HG02763 (cell line): Measurements from ENCODE around the gene TIMM17A.

Source experiments
- ATAC-seq: cut with Tn5 transposase; IDR thresholded peaks from one replicate; pipeline ENCODE4 v1.9.1; 2021; ENCODE audit warnings: mild to moderate bottlenecking, moderate library complexity; ENCODE audit not compliant: unreplicated experiment

TIMM17A gene

DNA sequence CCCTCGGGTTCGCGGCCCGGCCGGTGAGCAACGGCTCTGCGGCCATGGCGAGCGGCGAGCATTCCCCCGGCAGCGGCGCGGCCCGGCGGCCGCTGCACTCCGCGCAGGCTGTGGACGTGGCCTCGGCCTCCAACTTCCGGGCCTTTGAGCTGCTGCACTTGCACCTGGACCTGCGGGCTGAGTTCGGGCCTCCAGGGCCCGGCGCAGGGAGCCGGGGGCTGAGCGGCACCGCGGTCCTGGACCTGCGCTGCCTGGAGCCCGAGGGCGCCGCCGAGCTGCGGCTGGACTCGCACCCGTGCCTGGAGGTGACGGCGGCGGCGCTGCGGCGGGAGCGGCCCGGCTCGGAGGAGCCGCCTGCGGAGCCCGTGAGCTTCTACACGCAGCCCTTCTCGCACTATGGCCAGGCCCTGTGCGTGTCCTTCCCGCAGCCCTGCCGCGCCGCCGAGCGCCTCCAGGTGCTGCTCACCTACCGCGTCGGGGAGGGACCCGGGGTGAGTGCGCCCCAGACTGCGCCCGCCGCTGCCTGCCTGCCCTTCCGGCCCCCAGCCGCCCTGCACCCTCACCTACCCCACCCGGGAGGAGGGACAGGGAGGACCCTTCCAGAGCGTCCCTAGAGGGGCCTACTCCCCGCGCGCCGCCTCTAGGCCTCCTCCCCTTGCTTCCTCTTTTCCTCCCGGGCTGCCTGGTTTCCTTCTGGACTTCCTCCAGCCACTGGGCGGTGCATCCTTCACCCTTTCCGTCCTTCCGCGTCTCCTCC is 27.5 kb downstream of the TIMM17A start, which contains the start of gene RNPEP:
TSS of gene RNPEP (plus strand) at position 26 of the 757 bp plus-strand sequence. CDS start at position 45, 19 bp downstream.
- ATAC-seq: peak; percentile 84

DNA sequence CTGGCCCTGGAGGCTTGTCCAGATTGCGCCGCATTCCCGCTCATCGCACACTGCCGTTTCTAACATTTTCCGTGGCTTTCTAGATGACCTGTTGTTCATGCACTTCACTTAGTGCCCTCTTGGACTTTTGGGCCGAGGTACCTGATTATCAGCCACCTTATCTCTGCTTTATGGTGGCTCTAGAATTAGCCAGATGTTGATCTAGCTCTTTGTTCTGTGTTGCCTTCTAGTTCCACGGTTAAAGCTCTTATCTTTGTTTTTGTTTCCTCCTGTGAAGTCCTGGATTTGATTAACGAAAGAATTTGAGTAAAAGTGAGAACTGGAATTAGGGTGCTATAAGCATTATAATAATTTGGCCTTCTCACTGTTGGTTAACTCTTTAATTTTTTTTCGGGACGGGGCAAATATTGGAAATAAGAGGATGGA is 28.1 kb downstream of the TIMM17A start:
- peak; percentile 3 for ATAC-seq

DNA sequence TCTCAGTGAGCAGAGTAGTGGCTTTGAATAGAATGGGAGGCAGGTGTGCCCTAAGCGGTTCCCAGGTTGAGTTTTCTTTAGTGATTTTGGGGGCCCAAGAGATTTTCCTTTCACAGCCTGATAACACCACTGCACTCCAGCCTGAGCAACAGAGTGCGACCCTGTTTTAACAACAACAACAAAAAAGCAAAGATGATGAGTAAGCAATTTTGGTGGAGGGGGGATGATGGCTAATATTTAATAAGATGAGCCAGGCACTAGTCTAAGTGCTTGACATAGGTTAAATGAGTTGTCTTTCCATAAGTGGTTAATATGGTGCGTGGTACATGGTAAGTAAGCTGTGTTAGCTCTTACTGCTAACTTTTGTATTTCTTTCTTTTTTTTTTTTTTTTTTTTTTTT is 29.1 kb downstream of the TIMM17A start:
- no peak for ATAC-seq

DNA sequence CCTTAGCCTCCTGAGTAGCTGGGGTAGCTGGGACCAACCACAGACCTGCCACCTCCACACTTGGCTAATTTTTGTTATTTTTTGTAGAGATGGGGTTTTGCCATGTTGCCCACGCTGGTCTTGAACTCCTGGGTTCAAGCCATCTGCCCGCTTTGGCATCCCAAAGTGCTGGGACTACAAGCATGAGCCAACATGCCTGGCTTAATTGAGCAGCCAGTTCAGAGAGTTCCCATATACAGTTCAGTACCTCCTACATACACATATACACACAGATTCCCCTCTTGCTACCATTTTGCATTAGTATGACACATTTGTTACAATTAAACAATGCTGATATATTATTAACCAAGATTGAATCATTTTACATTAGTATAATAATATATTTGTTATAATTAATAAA is 30.1 kb downstream of the TIMM17A start:
- no peak for ATAC-seq

DNA sequence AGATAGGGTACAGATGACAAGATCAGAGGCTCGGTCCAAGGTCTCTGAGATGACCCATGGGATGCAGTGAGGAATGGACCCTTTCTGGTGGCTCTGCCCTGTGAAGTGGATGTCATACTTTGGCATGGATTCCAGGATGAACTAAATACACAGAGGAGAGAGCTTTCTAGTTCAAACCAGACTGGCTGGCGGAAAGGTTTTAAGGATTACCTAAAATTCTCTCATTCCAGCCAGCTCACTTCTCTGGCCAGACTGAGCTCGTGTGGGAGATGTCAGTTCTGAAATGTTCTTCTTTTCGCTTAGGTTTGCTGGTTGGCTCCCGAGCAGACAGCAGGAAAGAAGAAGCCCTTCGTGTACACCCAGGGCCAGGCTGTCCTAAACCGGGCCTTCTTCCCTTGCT is 33.3 kb downstream of the TIMM17A start:
- ATAC-seq: no peak

DNA sequence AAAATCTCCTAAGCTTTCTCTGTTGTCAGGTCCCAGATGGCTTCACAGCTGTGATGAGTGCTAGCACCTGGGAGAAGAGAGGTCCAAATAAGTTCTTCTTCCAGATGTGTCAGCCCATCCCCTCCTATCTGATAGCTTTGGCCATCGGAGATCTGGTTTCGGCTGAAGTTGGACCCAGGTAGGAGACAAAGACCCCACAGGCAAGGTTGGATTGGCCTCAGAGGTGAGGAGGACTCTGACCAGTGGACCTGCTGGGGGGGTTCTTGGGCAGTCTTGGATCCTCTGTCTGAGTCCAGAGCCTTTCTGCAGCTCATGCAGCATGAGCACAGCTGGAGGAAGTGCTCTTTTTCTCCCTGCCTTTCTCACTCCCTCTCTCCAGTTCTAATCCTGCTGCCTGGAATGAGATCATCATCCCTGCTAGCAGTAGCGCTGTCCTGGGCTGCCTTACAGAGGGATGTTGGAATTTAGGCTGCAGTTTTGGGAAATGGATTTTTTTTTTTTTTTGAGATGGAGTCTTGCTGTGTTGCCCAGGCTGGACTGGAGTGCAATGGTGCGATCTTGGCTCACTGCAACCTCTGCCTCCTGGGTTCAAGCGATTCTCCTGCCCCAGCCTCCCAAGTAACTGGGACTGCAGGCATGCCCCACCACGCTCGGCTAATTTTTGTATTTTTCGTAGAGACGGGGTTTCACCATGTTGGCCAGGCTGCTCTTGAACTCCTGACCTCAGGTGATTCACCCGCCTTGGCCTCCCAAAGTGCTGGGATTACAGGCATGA is 34.2 kb downstream of the TIMM17A start:
- ATAC-seq: no peak

DNA sequence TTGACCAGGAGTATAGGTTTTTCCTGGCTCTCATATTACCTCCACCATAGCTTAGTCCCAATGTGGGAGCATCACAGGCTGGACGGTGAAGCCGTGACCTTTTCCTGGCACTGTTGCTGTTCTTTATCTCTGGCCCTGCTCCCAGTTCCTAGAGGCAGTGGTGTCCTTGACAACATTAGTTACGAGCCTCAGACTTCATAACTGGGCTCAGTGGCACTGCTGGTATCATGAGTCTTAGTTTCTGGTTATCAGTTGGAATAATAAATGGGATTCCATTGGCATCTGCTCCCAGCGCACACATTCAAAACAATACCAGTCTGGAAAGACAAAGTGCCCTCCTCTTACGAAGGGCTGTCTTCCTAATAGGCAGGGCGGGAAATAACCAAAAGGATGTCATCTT is 35.1 kb downstream of the TIMM17A start:
- no peak for ATAC-seq

DNA sequence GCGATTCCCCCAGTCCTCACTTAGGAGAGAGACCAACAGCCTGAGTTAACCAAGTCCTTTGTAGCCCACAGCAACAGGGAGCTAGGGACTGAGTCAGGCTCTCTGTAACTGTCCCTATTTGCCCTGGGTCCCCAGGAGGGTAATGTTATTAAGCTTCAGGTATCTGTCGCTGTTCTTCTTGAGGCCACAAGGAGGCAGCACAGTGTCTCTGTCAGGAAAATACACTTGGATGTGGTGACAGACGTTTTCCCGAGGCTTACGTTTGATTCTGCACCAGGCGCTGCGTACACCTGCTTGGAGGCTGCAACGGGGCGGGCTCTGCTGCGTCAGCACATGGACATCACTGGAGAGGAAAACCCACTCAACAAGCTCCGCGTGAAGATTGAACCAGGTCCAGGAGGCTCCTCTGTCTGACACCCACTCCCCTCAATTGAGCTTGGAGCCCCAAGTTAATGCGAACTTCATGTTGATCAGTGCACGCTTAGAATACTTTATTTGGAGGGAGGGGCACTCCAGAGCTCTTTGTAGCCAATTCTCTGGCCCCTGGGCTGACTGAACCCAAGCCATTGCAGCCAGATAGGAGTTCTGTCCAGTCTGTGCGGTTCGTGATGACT is 44.4 kb downstream of the TIMM17A start:
- no peak for ATAC-seq

DNA sequence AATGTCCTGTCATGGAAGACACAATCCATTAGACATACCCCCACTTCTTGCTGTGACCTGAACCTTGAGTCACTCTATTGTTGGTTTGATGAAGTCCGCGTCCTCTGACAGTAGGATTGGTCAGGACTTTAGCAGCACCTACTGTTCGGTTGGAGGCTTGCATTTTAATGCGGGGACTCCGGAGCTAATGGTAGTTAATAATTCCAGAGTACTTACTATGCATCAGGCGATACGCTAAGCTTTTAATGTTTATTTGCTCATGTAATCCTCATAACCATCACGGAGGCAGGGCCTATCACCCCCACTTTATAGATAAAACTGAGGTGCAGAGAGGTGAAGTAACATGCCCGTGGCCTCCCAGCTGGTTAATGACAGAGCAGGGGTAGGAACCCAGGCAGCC is 47.2 kb downstream of the TIMM17A start:
- no peak for ATAC-seq

DNA sequence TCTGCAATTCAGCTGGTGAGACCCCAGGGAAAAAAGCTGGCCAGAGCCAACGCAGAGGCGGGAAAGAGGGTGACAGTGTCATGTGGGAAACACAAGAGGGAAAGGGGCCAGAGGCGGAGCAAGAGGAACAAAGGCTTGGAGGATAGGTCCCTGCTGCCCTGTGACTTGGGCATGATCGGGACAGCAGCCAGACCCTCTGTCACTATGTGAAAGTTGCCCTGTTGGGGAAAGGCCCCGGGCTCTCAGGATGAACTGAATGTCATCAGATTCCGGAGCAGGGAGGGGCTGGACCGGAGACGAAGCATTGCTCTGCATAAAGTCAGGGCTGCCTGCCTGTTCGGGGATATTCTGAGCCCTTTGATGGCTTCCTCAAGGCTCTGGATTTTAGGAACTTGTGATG is 49.4 kb downstream of the TIMM17A start:
- no peak for ATAC-seq

DNA sequence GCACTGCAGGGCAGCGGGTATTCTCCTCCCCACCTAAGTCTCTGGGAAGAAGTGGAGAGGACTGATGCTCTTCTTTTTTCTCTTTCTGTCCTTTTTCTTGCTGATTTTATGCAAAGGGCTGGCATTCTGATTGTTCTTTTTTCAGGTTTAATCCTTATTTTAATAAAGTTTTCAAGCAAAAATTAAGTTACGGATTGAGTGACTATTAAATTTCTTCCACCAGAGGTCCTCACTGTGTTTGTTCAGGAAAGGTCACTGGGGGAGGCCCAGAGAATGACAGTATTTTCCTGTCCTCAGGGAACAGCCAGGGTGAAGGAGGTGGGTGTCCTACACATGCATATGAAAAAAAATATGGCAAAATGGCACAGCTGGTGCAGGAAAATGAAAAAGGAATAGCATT is 50.7 kb downstream of the TIMM17A start:
- ATAC-seq: no peak

DNA sequence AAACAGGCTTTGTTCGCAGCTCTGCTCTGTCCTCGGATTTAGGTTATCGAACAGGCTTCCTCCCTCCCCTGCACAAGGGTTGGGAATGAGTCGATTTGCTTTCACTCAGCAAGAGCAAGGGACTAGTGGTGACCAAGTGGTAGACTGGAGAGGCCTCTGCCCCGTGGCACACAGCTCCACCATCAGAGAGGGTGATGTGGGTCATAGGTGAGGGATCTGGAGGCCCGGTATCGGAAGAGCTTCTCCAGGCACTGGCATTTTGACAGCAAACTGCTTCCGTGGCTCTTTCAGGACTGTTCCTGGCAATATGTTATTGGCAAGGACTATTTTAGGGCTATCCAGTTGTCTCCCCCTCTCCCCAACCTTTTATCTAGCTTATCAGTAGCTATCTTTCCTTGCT is 52.0 kb downstream of the TIMM17A start:
- no peak for ATAC-seq

DNA sequence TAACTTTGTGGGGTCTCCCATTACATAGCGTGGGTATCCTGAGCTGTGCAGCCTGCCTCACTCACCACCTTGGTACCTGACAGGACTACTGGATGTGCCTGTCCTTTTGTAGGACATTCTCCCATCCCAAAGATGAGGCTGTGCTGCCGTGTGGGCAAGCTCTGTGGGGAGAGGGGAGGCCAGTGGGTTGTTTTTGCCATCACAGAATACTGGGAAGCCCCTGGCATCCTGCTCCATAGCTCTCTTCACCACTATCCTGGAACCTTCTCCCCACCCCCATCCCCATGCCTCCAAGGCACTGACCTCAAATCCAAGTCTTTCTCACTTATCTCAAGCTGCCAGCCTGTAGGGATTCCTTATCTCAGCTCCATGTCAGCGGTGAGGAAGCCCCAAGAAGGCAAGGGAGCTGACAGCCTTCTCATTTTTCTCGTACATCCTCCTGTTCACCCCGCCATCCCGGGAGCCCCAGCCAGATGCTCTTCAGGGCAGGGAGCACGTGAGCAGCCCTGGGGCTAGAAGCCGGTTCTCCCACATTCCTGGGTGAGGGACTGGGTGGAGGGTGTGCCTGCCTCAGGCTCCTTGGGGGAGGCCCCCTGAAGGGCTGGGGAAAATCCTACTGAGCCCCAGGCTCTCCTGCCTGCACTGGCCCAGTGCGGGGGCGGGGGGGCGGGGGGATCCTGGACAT is 52.6 kb downstream of the TIMM17A start:
- ATAC-seq: no peak

DNA sequence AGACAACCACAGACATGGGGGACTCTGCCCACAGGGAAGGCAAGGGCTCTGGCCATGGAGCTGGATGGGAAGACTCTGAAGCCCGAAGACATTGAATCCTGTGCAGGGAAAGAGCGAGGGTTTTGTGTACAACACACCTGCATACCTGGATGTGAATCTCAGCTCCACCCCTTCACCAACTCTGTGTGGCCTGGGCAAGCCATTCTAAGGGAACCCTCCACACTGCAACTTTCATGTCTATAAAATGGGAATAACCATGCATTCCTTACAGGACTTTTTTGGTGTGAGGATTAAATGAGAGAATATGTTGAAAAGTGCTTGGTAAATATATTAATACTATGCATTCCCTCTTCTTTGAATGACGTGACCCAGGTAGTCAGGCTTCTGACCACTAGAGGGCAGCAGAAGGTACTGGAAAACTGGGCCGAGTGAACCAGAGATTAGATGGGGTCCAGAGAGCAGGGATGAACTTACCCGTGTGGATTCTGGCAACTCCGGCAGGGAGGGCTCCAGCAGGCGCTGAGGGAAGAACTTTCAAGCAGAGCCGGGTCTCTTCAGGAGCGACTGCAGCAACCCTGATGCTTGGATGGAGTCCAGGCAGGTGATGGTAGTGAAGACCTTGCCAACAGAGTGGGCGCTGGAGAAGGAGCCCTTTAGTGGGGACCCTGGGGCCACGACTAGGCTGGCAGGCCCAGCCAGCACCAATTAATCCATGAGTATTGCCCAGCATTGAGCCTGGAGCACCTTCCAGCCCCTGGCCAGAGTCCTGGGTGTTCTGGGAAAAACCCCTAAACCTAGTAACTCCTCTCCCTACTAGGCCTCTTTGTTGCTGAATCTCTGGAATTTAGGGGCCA is 54.2 kb downstream of the TIMM17A start:
- ATAC-seq: no peak

DNA sequence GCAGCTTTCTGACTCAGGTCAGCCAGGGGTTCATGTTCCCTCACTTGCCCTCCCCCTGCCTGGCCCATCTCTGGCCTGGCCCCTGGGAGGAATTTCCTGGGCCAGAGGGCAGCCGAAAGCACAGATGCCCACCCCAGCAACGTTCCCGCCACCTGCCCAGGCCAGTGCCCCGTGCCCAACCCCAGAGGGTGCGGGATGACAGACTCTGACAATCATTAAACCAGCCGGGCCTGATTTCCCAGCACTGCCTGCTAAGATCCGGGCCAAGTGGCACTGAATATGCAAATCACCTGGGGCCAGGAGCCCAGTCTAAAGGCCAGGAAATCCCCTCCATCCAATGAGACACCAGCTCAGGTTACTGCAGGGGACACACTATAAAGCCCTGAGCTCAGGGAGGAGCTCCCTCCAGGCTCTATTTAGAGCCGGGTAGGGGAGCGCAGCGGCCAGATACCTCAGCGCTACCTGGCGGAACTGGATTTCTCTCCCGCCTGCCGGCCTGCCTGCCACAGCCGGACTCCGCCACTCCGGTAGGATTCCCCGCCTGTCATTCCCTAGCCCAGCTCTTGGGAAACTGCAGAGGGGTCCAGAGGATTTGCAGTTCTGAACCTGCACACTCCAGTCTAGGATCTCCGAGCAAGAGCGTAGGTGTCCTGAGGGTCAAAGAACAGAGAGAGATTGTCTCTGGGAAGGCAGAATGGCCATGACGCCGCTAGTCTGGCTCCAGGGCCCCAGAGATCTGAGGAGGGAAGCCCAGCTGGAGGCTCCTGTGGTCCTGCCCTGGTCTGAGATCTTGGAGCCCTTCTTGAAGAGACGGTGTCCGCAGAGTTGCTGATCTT is 55.1 kb downstream of the TIMM17A start, which contains the start of gene ELF3:
TSS of gene ELF3 (plus strand) at position 408 of the 836 bp plus-strand sequence. CDS start 550 bp downstream, outside the sequence.
- peak; percentile 78 for ATAC-seq

DNA sequence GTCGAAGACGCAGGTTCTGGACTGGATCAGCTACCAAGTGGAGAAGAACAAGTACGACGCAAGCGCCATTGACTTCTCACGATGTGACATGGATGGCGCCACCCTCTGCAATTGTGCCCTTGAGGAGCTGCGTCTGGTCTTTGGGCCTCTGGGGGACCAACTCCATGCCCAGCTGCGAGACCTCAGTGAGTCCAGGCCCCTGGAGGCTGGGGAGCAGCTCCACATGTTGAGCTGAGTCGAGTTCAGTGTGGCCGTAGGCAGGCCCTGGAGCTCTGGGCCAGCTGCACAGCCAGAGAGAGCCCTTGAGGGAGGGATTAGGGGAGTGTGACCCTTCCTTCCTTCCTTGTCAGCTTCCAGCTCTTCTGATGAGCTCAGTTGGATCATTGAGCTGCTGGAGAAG is 56.7 kb downstream of the TIMM17A start:
- no peak for ATAC-seq

DNA sequence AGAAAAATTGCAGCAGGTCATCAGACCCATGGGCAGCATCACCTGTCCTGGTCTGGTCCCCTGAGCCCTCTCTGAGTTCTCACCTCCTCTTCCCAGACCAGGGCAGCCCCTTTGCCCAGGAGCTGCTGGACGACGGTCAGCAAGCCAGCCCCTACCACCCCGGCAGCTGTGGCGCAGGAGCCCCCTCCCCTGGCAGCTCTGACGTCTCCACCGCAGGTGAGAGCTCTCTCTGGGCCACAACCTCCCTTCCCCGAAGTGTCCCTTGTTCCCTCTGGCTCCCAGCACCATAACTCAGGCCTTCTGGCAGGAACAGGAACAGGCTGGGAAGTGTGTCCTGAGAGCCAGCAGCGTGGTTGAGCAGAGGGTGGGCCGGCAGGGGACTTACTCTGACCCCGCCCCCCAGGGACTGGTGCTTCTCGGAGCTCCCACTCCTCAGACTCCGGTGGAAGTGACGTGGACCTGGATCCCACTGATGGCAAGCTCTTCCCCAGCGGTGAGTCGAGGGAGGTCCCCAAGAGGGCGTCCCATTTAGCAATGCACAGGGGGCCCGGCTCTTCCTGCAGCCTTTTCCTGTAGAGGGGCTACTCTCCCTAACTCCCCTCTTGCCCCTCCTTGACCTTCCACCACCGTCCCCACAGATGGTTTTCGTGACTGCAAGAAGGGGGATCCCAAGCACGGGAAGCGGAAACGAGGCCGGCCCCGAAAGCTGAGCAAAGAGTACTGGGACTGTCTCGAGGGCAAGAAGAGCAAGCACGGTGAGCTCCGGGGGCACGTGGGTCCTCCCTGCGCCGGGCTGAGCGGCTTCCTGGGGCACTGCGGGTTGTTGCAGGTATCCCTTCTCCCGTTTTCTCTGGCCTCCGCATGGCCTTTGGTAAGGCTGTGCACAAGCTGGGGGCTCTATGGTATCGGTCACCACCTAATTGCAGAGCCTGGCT is 57.5 kb downstream of the TIMM17A start:
- no peak for ATAC-seq

DNA sequence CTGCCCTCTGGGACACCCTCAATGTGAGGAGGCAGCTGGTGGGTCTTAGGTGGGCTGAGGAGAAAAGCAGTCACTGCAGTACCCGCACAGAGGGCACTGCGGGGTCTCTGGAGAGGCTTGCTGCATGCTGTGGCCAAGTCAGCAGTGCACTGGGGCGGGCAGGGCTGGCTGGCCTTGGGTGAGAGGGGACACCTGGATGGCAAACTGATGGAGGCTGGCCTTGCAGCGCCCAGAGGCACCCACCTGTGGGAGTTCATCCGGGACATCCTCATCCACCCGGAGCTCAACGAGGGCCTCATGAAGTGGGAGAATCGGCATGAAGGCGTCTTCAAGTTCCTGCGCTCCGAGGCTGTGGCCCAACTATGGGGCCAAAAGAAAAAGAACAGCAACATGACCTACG is 58.3 kb downstream of the TIMM17A start:
- no peak for ATAC-seq
